IMR-90 (cell line): ENCODE measurements around the gene ARHGAP10.

Experiments
- BHLHE40 ChIP-seq: fragments of 150-350 bp; IDR thresholded peaks from 2 replicates; pipeline ENCODE4 v1.6.1; 2016; ENCODE audit warnings: mild to moderate bottlenecking, low read depth, low read length
- CEBPB ChIP-seq: IDR thresholded peaks from 2 replicates; pipeline ENCODE4 v1.6.1; 2012; ENCODE audit warnings: low read depth, low read length, improper control_type of control experiment
- MAFK ChIP-seq: IDR thresholded peaks from 2 replicates; pipeline ENCODE4 v1.6.1; 2012; ENCODE audit warnings: low read depth, low read length, improper control_type of control experiment
- MAZ ChIP-seq: IDR thresholded peaks from 2 replicates; pipeline ENCODE4 v1.6.1; 2012; ENCODE audit warnings: low read depth, mild to moderate bottlenecking, low read length, improper control_type of control experiment, moderate library complexity, borderline replicate concordance
- MXI1 ChIP-seq: IDR thresholded peaks from 2 replicates; pipeline ENCODE4 v1.6.1; 2012; ENCODE audit warnings: low read depth, mild to moderate bottlenecking, low read length, moderate library complexity, borderline replicate concordance
- NFE2L2 ChIP-seq: fragments of 150-350 bp; IDR thresholded peaks from 2 replicates; pipeline ENCODE4 v1.6.1; 2016; ENCODE audit warnings: low read depth, mild to moderate bottlenecking, low read length
- POLR2A ChIP-seq: IDR thresholded peaks from 2 replicates; pipeline ENCODE4 v1.6.1; 2012; ENCODE audit warnings: mild to moderate bottlenecking, low read depth, low read length
- RAD21 ChIP-seq: IDR thresholded peaks from 2 replicates; pipeline ENCODE4 v1.6.1; 2012; ENCODE audit warnings: low read length, improper control_type of control experiment
- RFX5 ChIP-seq: IDR thresholded peaks from 2 replicates; pipeline ENCODE4 v1.8.0; 2012; ENCODE audit warnings: low read depth, mild to moderate bottlenecking, low read length, moderate library complexity
- SMC3 ChIP-seq: fragments of 150-350 bp; IDR thresholded peaks from 2 replicates; pipeline ENCODE4 v1.6.1; 2016; ENCODE audit warnings: low read depth, mild to moderate bottlenecking, antibody characterized with exemption, low read length, moderate library complexity
- TF ChIP-seq, protein P1 (sequence below): conservative IDR thresholded peaks from 2 replicates; pipeline ENCODE4 v1.5.1; 2012; ENCODE audit warnings: mild to moderate bottlenecking, low read depth, low read length, improper control_type of control experiment
- TF ChIP-seq, protein P2 (sequence below): fragments of 150-350 bp; IDR thresholded peaks from 2 replicates; pipeline ENCODE4 v1.6.1; 2017; ENCODE audit warnings: mild to moderate bottlenecking, antibody characterized with exemption, low read length, low read depth

DNA sequence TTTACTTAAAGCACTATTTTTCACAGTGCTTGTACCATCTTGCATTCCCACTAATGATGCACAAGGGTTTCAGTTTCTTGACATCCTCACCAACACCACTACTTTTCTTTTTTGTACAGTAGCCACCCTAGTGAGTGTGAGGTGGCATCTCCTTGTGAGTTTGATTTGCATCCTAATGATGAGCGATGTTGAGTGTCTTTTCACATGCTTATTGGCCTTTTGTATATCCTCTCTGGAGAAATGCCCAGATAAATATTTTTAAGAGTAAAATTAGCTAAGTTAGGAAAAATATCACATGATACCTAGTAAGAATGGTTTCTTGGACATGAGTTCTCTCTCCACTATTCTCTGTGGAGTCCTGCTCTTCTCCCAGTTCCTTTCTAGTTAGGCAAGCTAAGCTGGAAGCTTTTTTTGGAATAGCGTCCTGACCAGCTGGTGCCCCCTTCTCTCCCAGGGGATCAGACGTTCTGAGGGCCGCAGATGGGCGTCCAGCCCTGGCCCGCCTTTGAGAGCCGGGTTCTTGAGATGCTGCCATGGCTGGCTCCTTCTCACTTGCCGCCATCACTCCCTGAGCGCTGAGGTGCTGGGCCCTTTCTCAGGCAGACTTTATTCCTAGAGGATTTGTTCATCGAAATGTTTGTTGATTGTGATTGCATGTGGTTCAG lies 132.1 kb downstream of the ARHGAP10 start:
- TF ChIP-seq, protein P1, sequence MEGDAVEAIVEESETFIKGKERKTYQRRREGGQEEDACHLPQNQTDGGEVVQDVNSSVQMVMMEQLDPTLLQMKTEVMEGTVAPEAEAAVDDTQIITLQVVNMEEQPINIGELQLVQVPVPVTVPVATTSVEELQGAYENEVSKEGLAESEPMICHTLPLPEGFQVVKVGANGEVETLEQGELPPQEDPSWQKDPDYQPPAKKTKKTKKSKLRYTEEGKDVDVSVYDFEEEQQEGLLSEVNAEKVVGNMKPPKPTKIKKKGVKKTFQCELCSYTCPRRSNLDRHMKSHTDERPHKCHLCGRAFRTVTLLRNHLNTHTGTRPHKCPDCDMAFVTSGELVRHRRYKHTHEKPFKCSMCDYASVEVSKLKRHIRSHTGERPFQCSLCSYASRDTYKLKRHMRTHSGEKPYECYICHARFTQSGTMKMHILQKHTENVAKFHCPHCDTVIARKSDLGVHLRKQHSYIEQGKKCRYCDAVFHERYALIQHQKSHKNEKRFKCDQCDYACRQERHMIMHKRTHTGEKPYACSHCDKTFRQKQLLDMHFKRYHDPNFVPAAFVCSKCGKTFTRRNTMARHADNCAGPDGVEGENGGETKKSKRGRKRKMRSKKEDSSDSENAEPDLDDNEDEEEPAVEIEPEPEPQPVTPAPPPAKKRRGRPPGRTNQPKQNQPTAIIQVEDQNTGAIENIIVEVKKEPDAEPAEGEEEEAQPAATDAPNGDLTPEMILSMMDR: no peak
- TF ChIP-seq SMC3: no peak
- TF ChIP-seq MXI1: no peak
- no peak for TF ChIP-seq POLR2A
- no peak for TF ChIP-seq RFX5
- no peak for TF ChIP-seq NFE2L2
- no peak for TF ChIP-seq CEBPB
- TF ChIP-seq BHLHE40: no peak
- TF ChIP-seq RAD21: no peak
- no peak for TF ChIP-seq MAZ
- no peak for TF ChIP-seq MAFK
- TF ChIP-seq, protein P2, sequence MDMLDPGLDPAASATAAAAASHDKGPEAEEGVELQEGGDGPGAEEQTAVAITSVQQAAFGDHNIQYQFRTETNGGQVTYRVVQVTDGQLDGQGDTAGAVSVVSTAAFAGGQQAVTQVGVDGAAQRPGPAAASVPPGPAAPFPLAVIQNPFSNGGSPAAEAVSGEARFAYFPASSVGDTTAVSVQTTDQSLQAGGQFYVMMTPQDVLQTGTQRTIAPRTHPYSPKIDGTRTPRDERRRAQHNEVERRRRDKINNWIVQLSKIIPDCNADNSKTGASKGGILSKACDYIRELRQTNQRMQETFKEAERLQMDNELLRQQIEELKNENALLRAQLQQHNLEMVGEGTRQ: no peak
